ENCODE data around the gene PRRT4.
A peak's percentile ranks its signal among the peaks of the same experiment; 100 is the strongest.

The PRRT4 gene

GRCh38 chr7:128394904-128395496 lies 33.5 kb upstream of the PRRT4 start:
- no peak for DNase-seq

- DNase-seq: no peak
Measured at GRCh38 chr7:128393526-128394330, 32.2 kb upstream of the PRRT4 start.

- DNase-seq: no peak
Measured at GRCh38 chr7:128392446-128393327, 31.2 kb upstream of the PRRT4 start.

- DNase-seq: no peak
Measured at GRCh38 chr7:128391805-128392204, 30.3 kb upstream of the PRRT4 start.

GRCh38 chr7:128390871-128391565 lies 29.5 kb upstream of the PRRT4 start:
- DNase-seq: no peak

- DNase-seq: no peak
Measured at GRCh38 chr7:128389618-128390329, 28.3 kb upstream of the PRRT4 start.

GRCh38 chr7:128389085-128389617 lies 27.7 kb upstream of the PRRT4 start:
- DNase-seq: no peak

GRCh38 chr7:128388145-128388485 lies 26.6 kb upstream of the PRRT4 start:
- DNase-seq: no peak

DNA sequence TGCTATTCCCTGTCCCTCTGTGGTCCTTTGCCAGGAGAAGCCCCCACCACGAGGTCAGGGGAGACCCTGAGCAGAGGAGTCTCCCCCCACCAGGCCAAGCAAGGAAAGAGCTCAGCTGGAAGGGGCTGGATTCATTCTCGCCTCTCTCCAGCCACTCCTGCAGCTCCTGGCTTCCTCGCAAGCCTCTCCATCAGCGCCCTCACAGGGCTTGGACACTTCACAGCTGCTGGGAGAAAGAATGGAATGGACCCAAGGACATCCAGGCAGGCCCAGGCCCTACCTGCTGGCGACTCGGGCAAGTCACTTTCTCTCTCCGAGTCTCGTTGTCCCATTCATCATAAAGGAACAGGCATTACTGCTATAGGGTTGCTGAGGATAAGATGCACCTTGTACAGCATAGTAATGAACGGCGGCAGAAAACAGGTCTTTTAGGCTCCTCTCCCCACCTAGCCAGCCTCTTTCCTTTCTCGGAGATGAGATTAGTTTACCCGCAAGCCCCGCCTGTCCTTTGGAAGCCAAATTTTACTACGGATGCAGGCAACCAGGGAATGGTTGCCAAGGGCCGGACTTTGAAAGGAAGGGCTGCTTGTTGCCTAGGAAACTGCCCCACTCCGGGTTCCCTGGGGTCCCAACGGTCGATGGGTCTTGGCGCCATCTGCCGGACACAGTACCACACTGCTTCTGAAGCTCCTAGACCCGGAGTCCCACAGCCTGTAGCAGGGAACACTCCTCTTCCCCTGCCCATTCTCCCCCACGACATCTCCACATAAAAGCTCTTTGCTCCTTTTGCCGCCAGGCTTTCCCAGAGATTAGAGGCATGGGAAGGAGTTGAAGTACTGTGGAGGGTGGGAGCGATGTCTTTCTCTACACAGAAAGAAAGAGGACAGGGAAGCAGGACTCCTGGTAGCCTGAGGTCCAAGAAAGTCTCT lies 26.0 kb upstream of the PRRT4 start:
- peak; percentile 87 for DNase-seq

- no peak for DNase-seq
Measured at GRCh38 chr7:128385988-128386925, 24.8 kb upstream of the PRRT4 start.

DNA sequence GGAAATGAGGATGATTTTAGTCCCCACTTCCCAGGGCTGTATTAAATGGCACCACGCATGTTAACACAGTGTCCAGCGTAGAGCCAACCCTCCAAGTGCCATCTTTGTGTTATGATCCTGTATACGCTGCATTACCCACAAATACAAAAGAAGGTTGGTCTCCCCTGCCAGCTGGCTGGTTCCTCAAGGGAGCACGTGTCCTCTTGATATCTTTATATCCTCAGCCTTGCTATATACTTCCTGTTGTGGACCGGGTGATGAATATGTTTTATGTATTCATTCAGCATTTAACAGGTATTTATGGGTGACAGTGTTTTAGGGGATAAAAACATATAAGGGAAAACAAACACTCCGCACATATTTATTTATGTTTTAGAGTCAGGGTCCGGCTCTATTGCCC lies 23.2 kb upstream of the PRRT4 start:
- DNase-seq: no peak

DNA sequence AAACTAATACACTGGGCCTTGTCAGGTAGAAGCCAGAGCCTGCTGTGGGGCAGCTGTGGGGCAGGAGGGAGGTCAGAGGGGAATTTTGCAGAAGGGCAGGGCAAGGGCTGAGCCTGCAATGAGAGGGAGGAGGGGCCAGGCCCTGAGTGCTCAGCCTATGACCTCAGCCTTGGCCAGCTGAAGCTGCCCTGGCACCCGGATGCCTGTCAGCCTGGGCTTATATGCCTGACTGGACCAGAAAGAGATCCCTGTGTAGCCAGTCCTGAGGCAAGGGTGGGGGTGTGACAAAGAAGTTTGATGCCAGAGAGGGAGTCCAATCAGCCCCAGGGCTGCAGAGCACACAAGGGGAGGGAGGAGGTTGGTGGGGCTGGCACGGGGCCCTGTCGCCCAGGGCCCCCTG lies 22.3 kb upstream of the PRRT4 start:
- no peak for DNase-seq

GRCh38 chr7:128381161-128381821 lies 19.8 kb upstream of the PRRT4 start:
- DNase-seq: no peak

- DNase-seq: no peak
Measured at GRCh38 chr7:128380483-128381106, 19.1 kb upstream of the PRRT4 start.

- no peak for DNase-seq
Measured at GRCh38 chr7:128379900-128380479, 18.5 kb upstream of the PRRT4 start.

- DNase-seq: no peak
Measured at GRCh38 chr7:128378637-128379036, 17.1 kb upstream of the PRRT4 start.

DNA sequence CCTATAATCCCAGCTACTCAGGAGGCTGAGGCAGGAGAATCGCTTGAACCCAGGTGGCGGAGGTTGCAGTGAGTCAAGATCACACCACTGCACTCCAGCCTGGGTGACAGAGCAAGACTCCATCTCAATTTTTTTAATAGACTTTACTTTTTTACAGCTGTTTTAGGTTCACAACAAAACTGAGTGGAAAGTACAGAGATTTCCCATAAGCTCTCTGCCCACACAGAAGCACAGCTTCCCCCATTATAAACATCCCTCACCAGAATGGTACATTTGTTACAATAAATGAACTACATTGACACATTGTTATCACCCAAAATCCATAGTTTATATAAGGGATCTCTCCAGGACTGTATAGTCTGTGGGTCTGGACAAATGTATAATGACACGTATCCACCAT lies 14.6 kb upstream of the PRRT4 start:
- DNase-seq: no peak

DNA sequence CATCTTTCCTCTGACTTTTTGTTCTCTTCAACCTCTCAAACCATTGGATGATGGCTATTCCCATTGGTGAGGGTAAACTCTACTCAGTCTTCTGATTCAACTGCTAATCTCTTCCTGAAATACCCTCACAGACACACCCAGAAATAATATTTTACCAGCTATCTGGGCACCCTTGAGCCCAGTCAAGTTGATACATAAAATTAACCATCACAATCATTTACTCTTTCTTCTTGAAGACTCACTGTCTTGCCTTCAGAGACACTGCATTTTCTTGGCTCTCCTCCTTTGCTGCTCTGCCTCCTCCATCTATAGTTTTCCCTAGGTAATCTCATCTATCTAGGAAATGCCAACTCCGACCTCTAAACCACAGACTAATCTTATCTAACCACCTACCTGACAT lies 12.6 kb upstream of the PRRT4 start:
- DNase-seq: no peak
